ENCODE results near the gene SLC13A2. TPM values are rescaled to one million over a fixed set of nuclear protein-coding genes. Genes with fewer than 3 reads are reported as not detected.
"Not testable (repeated sequence)": the region's sequence is repeated elsewhere in the genome, so short reads cannot be mapped to it uniquely, and the experiment has no call there.

Gene SLC13A2
- total RNA-seq, 1 donor from 2014 or later: 0.87 TPM

DNA sequence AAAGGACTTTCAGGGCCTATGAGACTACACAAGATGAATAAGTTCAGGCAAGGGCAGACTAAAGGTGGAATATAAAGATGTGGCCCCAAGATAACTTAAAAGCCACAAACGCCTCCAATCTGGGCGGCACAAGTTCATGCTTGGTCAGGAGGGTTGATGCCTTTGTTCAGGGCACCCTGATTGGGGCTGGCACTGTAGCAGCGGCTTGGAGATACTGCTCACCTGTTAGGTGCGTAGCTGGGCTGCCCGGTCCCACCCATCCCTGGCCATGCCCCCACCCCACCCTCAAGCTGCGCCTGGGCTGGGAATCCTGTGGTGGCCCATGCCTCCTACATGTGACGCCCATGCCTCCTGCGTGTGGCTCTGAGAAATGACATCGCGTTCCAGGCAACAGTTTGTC lies 12.5 kb upstream of the SLC13A2 start:
- TF ChIP-seq, protein P1, sequence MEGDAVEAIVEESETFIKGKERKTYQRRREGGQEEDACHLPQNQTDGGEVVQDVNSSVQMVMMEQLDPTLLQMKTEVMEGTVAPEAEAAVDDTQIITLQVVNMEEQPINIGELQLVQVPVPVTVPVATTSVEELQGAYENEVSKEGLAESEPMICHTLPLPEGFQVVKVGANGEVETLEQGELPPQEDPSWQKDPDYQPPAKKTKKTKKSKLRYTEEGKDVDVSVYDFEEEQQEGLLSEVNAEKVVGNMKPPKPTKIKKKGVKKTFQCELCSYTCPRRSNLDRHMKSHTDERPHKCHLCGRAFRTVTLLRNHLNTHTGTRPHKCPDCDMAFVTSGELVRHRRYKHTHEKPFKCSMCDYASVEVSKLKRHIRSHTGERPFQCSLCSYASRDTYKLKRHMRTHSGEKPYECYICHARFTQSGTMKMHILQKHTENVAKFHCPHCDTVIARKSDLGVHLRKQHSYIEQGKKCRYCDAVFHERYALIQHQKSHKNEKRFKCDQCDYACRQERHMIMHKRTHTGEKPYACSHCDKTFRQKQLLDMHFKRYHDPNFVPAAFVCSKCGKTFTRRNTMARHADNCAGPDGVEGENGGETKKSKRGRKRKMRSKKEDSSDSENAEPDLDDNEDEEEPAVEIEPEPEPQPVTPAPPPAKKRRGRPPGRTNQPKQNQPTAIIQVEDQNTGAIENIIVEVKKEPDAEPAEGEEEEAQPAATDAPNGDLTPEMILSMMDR (IDR thresholded peaks at IDR 0.05): no peak
- peak; percentile 36 for ATAC-seq
- H3K36me3 ChIP-seq: no peaks in the 10 kb centered on the region
- H3K4me3 ChIP-seq: no peak overlapping the region
- no peaks in the 10 kb centered on the region for H3K4me1 ChIP-seq
- no peaks in the 10 kb centered on the region for H3K27me3 ChIP-seq
- no peak overlapping the region for H3K27ac ChIP-seq
- H3K9me3 ChIP-seq: no peaks in the 10 kb centered on the region
- DNase-seq: no peak
- intact Hi-C loops (cut with DNase I): no loop called here

DNA sequence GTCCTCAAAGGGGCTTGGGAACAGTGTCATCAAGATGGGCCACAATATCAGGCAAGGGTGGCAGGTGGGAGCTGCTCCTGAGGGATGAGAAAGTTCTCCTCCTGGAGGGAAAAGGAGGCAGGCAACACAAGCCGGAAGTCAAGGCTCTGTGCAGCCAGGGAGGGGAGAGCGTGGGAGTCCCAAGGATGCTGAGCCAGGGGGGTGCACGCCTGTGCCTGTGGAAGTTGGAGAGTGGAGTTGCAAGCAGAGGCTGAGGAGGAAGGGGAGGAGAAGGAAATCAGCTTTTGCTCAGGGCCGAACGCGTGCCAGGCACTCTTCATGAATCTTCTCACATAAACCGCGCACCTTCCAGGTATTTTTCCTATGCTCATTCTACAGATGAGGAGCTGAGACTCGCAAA lies 7.4 kb upstream of the SLC13A2 start:
- H3K36me3 ChIP-seq: no peaks in the 10 kb centered on the region
- ATAC-seq: no peak
- H3K4me1 ChIP-seq: no peaks in the 10 kb centered on the region
- no peak overlapping the region for H3K4me3 ChIP-seq
- H3K27ac ChIP-seq: no peak overlapping the region
- no peaks in the 10 kb centered on the region for H3K27me3 ChIP-seq
- TF ChIP-seq, protein P1 (IDR thresholded peaks at IDR 0.05): no peak
- intact Hi-C loops (cut with DNase I): no loop called here
- no peaks in the 10 kb centered on the region for H3K9me3 ChIP-seq
- no peak for DNase-seq

DNA sequence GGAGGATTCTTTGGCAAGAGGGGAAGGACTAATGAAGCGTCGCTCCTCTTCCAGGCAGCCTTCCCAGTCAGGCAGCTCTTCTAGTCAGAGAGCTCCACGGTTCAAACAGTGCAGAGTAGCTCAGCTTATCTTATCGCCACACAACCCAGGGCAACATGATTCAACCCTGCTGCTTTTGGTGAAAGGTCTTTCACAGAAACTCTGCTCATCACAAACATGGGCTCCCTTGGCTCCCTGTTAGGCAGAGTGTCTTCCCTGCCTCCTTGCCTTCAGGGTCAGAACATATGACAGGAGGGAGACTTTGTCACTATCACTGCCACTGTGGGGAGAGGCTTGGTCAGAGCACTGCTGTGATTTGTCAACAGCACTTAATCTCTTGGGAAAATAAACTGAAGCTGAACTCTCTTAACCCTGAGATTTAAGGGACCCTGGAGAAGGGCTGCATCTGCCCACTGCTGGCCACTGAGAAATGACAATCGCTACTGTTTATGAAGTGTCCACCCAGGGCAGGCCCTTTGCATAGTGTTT lies 6.9 kb upstream of the SLC13A2 start:
- DNase-seq (no peak), ATAC-seq (peak; percentile 45)
- Histone ChIP-seq H3K9me3 (no peaks in the 10 kb centered on the region), H3K27me3 (no peaks in the 10 kb centered on the region), H3K4me3 (no peak overlapping the region), H3K27ac (no peak overlapping the region), H3K36me3 (no peaks in the 10 kb centered on the region), H3K4me1 (no peaks in the 10 kb centered on the region)
- intact Hi-C loops (cut with DNase I): no loop called here
- TF ChIP-seq, protein P1 (IDR thresholded peaks at IDR 0.05): no peak

DNA sequence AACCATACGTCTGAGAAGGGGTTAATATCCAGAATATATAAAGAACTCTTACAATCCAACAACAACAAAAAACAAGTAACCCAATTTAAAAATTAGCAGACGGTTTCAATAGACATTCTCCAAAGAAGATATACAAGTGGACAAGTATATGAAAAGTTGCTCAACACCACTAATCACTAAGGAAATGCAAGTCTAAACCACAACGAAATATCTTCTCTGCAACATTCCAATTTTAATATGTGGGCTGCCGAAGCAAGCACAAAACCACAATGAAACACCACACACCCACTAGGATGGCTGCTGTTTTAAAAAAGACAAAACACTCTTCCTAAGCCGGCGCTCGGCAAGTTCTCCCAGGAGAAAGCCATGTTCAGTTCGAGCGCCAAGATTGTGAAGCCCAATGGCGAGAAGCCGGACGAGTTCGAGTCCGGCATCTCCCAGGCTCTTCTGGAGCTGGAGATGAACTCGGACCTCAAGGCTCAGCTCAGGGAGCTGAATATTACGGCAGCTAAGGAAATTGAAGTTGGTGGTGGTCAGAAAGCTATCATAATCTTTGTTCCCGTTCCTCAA lies 5.9 kb upstream of the SLC13A2 start:
- Histone ChIP-seq H3K36me3 (no peaks in the 10 kb centered on the region), H3K4me1 (no peaks in the 10 kb centered on the region), H3K9me3 (no peaks in the 10 kb centered on the region), H3K27me3 (no peaks in the 10 kb centered on the region), H3K4me3 (no peak overlapping the region), H3K27ac (no peak overlapping the region)
- TF ChIP-seq, protein P1 (IDR thresholded peaks at IDR 0.05): no peak
- DNase-seq (no peak), ATAC-seq (peak; percentile 39)
- intact Hi-C loops (cut with DNase I): no loop called here

DNA sequence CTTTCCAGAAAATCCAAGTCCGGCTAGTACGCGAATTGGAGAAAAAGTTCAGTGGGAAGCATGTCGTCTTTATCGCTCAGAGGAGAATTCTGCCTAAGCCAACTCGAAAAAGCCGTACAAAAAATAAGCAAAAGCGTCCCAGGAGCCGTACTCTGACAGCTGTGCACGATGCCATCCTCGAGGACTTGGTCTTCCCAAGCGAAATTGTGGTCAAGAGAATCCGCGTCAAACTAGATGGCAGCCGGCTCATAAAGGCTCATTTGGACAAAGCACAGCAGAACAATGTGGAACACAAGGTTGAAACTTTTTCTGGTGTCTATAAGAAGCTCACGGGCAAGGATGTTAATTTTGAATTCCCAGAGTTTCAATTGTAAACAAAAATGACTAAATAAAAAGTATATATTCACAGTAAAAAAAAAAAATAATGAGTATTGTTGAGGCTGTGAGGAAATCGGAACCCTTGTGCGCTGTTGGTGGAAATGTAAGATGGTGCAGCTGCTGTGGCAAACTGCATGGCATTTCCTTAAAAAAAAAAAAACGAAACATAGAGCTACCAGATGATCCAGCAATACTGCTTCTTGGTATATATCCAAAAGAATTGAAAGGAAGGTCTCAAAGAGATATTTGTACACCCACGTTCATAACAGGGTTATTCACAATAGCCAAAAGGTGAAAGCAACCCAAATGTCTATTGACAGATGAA lies 5.3 kb upstream of the SLC13A2 start:
- H3K4me3 ChIP-seq; H3K9me3 ChIP-seq; H3K27ac ChIP-seq; H3K36me3 ChIP-seq; ATAC-seq; H3K4me1 ChIP-seq; H3K27me3 ChIP-seq; DNase-seq; intact Hi-C loops (cut with DNase I): not testable (repeated sequence)

DNA sequence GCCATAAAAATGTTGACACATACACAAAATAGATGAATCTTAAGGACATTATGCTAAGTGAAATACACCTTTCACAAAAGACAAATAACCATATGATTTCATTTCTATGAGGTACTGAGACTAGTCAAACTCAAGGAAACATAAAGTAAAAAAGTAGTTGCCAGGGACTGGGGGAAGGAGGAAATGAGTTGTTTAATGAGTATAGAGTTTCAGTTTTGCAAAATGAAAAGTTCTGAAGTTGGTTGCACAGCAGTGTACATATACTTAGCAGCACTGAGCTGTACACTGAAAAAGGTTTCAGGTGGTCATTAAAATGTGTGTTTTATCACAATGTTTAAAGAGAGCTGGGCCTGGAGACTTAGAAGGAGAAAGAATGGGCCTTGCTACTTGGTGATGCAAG lies 4.7 kb upstream of the SLC13A2 start:
- intact Hi-C loops (cut with DNase I): no loop called here
- H3K4me3 ChIP-seq: no peak overlapping the region
- TF ChIP-seq, protein P1 (IDR thresholded peaks at IDR 0.05): no peak
- no peaks in the 10 kb centered on the region for H3K27me3 ChIP-seq
- no peak overlapping the region for H3K27ac ChIP-seq
- H3K4me1 ChIP-seq: no peaks in the 10 kb centered on the region
- no peaks in the 10 kb centered on the region for H3K9me3 ChIP-seq
- DNase-seq (no peak), ATAC-seq (no peak)
- no peaks in the 10 kb centered on the region for H3K36me3 ChIP-seq

All from upper lobe of right lung (tissue), 1 donor.